Testis (tissue), 2 donors: ENCODE measurements around the gene HTN3.

ENCODE experiments used
- POLR2A ChIP-seq: fragments of 450-650 bp; IDR thresholded peaks from one replicate; pipeline ENCODE4 v1.6.1; 2017; ENCODE audit warnings: antibody characterized with exemption, mild to moderate bottlenecking, moderate library complexity
- TF ChIP-seq, protein P1 (sequence below), 3 experiments: fragments of 450-650 bp in 2 of 3; fragments of 200-600 bp in 1 of 3; sonication (generic) in 1 of 3; IDR thresholded peaks; one replicate each; pipeline ENCODE4 v1.5.1; 2016 to 2019; ENCODE audit warnings: antibody characterized with exemption in 3 of 3, mild to moderate bottlenecking in 2 of 3, moderate library complexity in 1 of 3

DNA sequence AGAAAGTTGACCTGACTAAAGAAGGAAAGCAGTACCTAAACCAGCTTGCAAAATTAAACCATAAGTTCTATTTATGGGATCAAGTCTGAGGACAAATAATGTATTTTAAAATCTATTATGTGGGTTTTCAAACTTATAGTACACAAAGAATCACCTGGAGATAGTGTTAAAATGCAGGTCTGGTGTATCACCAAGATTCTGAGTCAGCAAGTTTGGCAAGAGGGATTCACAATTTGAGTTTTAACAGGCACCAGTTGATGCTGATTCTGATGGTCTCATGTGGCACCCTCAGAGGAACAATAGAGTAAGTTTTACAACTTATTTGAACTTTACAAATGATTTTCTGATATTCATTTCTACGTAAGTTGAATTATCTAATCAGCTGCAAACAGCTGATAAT is 41.6 kb upstream of the HTN3 start:
- TF ChIP-seq, protein P1, sequence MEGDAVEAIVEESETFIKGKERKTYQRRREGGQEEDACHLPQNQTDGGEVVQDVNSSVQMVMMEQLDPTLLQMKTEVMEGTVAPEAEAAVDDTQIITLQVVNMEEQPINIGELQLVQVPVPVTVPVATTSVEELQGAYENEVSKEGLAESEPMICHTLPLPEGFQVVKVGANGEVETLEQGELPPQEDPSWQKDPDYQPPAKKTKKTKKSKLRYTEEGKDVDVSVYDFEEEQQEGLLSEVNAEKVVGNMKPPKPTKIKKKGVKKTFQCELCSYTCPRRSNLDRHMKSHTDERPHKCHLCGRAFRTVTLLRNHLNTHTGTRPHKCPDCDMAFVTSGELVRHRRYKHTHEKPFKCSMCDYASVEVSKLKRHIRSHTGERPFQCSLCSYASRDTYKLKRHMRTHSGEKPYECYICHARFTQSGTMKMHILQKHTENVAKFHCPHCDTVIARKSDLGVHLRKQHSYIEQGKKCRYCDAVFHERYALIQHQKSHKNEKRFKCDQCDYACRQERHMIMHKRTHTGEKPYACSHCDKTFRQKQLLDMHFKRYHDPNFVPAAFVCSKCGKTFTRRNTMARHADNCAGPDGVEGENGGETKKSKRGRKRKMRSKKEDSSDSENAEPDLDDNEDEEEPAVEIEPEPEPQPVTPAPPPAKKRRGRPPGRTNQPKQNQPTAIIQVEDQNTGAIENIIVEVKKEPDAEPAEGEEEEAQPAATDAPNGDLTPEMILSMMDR (IDR thresholded peaks at IDR 0.05) = no peak
- no peak for TF ChIP-seq POLR2A
